HG02885 (cell line): Measurements from ENCODE around the gene GRM7.
A peak's percentile ranks its signal among the peaks of the same experiment; 100 is the strongest.

Experiments used
- ATAC-seq: cut with Tn5 transposase; IDR thresholded peaks from one replicate; pipeline ENCODE4 v1.9.1; 2021; ENCODE audit warnings: mild to moderate bottlenecking; ENCODE audit not compliant: unreplicated experiment, poor library complexity

Gene GRM7

DNA sequence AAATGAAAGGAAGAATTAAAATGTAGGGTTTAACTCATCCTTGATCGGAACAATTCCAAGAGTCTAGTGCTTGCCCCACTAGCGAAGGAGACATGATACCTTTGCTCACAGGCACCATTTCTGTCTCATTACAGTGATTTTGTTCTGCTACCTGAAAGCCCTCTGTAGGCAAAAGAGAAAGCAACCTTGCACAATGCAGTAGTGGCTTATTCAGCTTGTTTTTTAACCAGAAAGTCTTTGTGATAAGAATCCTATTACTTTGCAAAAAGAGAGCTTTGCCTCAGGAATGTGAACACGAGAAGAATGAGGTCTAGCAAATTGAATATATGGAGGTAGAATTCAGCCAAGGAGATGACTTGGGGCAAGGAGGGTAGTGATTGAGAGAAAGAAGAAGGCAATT, 684.4 kb downstream of the GRM7 start:
- ATAC-seq = no peak

DNA sequence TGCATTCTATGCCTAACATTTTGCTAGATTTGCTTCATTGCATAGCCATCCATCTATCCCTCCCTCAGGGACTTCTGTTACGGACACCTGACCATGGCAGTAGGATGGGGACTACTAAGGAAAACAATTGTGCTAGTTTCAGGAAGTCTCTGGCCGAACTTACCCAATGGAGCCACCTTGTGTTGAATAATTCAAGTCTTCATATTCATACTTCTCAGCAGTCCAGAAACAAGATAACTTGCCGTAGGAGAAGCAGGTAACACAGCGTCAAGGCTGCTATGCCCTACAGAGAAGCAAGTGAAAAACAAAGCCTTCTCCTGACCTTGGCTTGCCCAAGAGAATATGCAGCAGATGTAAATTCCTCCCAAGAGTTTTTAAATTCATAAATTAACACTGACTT, 685.3 kb downstream of the GRM7 start:
- no peak for ATAC-seq

DNA sequence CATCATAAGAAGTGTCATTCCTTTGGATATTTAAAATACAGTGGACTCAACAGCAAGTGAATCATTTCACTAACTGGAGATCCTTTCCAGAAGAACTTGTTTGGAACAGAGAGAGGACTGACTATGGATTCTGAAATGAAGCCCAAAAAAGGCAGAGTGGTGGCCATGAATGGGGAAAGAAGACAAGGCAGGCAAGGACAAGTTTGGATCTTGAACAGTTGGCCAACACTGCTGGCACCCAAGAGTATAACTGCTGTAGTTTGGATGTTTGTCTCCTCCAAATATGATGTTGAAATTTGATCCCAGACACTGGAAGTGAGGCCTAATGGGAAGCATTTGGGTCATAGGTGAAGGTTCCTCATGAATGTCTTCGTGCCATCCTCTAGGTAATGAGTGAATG, 686.9 kb downstream of the GRM7 start:
- no peak for ATAC-seq

DNA sequence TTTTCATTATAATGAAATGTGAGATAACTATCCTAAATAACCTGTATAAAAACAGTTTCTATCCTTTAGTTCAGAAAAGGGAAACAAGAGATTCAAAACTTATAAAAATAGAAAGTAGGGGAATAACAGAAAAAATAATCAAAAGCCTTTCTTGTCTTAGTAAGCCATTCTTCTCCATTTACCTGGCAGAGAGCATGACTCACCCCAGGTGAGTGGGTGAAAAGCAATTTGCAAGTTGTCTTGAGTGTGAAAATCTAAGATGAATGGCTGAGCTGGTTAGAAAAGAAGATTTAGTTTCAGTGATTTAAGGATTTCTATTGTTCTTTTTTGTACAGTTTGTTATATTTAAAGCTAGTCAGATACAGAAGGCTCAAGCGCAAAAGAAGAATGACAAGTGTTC, 702.0 kb downstream of the GRM7 start:
- ATAC-seq = no peak

DNA sequence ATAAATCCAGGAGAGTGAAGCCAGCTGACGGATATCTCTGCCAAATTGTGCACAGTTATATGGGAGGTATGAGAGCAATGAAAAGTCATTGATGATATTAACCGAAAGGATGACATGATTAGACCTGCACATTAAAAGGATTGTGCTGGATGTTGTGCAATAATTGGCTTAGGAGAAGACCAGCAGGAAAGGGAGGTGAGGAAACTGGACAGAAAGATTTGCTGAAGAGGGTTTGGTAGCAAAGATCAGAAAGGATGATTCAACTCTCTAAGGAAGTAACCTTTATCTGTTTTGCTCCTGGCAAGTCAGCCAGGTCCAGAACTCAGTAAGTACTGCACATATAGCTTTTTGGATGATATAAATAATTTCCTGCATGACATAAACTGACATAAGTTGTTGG, 704.7 kb downstream of the GRM7 start:
- no peak for ATAC-seq

DNA sequence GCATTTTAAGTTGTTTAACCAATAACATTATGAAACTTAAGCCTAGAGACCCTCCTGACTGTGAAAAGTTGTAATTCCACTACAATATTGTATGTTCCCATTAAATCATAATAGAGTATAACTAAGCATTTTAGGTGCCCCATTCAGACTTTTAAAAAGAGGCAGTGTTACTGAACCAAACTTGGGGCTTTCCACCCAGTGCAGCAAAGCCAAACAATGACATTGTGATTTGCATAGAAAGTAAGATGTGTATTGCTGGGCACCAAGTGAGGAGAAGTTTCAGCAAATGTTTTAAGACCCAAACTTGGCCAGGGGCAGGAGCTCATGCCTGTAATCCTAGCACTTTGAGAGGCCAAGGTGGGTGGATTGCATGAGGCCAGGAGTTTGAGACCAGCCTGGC, 706.2 kb downstream of the GRM7 start:
- ATAC-seq = peak; percentile 46

DNA sequence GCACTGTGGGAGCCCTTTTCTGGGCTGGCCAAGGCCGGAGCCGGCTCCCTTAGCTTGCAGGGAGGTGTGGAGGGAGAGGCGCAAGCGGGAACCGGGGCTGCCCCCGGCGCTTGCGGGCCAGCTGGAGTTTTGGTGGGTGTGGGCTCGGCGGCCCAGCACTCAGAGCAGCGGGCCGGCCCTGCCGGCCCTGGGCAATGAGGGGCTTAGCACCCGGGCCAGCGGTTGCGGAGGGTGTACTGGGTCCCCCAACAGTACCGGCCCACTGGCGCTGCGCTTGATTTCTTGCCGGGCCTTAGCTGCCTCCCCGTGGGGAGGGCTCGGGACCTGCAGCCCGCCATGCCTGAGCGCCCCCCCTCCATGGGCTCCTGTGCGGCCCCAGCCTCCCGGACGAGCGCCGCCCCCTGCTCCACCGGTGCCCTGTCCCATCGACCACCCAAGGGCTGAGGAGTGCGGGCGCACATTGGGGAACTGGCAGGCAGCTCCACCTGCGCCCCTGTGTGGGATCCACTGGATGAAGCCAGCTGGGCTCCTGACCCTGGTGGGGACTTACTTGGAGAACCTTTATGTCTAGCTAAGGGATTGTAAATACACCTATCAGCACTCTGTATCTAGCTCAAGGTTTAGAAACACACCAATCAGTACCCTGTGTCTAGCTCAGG, 707.7 kb downstream of the GRM7 start:
- ATAC-seq = no peak

DNA sequence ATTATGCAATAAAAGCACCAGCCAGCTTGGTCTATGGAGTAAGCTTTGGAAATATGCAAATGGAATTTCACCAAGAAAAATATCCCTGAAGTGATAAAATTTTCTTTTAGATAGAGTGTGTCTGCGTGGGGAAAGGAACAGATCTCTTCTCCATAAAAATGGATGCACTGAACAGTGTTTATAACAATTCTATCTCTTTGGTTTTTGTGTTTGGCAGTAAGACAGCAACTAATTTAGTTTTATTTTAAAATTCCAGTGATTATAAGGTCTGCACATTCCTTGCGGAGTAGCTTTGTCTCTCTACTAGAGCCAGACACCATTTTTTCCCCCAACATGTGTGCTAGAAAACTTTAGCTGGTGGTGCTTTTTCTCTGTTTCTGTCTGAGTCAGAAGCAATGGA, 712.4 kb downstream of the GRM7 start:
- no peak for ATAC-seq

DNA sequence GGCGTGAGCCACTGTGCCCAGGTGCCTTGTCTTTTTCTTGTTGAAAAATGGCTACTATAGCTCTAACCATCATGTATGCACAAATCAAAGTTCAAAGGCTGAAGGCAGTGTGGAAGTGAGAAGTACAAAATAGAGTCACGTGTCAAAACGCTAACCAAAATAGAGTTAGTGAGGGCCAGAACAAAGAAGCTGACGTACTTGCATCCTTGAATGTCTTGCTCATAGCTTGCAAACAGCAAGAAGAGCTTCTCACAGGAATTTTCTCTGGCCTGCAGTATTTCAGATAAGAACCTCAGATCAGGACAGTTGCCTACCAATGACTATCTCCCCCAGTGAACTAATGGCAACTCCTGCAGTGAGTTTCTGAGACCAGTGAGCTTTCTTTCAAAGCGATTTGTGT, 713.5 kb downstream of the GRM7 start:
- ATAC-seq = no peak

DNA sequence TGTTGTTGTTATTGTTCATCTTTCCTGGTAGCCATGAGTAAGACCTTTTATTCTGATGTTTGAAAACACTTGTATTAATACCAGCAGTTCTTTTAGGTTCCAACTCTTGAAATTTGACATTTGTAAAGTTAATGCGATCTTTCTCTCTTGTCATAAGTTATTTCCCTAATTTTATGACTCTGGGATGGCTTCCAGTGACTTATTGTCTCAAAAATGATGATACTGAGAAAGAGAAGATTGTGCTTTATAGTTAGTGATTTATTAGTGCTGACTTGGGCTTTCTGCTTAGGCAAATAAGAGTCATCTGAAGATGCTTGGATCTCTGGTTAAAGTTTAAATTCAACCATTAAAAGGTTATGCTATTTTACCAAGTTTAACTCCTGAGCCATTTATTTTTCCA, 715.2 kb downstream of the GRM7 start:
- no peak for ATAC-seq

DNA sequence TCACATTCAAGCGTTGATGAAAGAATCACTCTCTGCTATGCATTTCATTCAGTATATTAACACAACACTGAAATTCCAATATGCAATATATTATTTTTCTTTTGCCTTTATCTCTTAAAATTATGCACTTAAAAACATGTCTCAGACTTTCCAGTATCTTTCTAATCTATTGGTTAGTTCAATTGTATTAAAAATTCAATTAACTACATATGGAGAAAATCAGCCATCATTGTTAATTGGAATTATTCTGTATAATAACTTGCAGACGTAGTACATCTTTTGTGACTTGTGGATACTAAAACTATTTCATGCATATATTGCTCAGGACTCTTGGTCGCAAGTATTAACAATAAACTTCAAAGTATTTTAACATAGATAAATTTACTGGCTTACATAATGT, 715.6 kb downstream of the GRM7 start:
- ATAC-seq = no peak

DNA sequence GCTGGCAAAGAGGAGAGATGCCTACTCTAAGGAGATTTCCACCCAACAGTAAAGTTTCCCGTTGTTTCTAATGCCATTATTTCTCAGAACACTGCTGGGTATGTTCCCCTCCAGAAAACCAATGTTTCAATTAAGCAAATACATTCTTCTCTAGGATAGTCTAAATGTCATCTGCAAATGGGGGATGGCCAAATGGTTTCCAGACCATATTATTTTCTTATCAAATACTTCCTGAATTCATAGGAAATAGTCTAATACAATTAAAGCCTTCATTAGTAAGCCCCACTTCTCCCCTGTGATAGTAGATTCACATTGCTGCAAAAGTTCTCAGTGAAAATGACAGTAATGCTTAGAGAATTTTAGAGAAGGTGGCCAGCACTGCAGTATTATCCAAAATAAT, 716.6 kb downstream of the GRM7 start:
- ATAC-seq = no peak

DNA sequence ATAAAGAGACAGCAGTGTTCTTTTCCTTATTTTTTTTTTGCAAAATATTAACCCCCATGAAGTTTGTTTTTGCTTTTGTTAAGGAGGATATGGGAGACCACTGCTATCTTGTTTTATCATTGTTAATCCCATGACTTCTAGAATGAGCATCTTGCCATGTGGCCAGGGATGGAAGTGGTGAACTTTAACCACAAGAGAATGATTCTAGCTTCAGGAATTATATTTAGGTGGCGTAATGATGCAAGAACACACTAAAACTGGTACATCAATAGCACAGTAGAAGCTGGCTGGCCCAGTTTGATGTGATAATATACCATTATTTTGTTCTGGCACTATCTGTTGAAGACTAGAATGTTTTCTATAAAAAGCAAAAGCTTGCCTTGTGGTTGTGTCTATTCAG, 720.9 kb downstream of the GRM7 start:
- ATAC-seq = no peak

DNA sequence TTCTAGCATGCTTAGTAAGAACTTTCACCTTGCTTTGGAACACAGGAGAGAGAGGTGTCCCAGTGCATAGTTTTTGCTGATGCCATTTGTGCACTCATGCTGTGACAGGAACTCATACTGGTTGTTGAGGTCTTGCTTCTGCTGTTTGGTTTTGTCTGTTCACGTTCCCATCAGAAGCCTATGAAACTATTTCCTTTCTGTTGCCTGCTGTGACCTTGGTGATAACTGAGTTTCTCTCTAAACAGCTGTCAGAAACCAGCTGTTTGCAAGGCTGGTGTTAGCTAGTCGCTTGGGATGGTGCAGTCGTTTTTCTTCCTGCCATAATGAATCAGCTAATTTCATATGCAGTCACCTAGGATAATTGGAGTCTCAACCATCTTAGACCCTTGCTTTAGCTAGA, 724.1 kb downstream of the GRM7 start:
- ATAC-seq = no peak

DNA sequence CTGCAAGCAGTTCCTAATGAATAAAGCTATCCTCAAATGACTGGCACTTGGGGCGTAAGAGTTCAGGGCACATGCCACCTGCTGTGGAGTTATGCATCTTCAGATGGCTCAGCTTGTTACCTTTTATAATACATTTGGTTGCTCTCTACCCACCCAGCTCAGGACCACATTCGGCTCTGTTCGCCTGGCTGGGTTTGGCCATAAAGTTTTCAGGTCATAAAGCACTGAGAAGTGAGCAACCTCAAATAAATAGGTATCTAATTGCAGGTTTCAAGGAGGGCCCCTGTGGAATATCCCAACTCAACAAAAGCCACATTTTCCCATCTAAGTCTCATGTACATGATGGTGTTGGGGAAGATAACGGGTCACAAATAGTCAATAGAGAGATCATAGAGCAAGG, 727.3 kb downstream of the GRM7 start:
- ATAC-seq = no peak

DNA sequence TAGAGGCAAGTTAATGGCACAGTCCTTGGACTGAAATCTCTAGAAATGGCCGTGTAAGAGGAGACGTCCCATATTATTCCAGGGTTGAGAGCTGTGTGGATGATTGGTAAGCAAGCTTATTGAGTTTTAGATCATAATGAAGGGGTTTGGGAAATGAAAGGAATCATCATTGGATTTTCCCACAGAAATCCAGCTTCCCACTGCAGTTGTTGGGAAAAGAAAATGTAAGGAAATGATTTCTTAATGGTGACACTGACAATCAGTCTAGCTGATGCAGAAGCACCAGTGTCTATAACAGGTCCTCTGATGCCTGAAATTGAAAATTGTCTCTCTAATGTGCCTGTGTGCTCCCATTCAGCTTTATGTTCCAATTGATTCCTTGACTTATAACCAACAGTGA, 728.6 kb downstream of the GRM7 start:
- no peak for ATAC-seq

DNA sequence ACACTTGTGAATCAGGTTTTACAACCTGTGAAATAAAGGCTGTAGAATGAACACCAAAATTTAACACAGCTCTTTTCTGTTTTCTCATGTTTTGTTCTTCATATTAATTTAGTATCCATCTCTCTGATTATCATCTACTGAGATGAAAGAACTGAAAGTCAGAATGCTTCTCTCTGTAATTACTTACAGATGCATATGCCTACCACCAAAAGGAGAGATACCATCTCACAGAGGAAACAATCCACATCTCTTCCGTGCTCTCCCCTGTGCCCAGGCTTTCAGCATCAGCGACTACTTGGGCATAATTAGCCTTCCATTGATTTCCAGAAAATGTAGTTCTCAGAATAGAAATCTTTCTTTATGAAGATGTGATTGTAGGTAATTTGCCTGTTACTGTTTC, 741.4 kb downstream of the GRM7 start:
- ATAC-seq = no peak

DNA sequence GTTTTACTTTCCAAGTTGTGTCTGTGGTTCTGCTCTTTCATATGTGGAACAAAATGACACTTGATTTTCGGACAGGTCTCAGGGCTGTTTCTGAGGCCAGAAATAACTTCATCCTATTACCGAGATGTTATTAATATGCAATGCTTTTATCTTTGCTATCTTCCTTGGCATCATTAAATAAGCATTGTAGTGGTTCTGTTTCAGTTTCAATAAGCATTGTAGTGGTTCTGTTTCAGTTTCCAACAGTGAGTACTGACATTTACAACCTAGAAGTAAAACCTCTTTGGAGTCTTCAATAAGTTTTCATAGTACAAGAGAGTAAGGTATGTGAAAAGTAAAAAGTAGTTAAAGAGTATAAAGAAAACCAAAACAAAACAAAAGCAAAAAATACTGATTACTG, 746.2 kb downstream of the GRM7 start:
- no peak for ATAC-seq

DNA sequence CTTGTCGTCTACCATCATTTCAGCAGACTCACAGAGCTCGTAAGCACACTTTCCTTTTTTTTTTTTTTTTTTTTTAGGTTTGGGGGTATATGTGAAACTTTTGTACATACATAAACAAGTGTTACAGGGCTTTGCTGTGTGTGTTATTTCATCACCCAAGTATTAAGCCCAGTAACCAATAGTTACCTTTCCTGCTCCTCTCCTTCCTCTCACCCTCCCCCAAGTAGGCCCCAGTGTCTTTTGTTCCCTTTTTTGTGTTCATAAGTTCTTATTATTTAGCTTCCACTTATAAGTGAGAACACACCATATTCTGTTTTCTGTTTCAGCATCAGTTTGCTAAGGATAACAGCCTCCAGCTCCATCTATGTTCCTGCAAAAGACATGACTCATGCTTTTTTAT, 746.8 kb downstream of the GRM7 start:
- no peak for ATAC-seq

DNA sequence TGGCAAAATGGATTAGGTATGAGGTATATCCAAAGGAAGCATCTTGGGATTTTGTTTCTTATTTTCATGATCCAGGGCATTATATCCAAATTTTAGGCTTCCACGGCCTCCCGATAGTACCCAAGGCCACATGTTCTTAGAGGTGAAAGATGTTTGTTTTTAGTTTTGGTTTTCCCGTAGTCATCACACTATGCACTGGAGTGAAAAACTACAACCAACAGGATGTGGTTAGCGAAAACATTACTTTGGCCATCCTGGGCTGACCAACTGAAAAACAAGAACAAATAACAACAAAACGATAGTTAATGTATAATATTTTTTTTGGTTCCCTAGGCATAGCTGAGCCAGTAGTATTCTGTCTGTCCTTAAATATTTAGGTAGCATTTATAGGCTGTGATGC, 749.7 kb downstream of the GRM7 start:
- no peak for ATAC-seq

DNA sequence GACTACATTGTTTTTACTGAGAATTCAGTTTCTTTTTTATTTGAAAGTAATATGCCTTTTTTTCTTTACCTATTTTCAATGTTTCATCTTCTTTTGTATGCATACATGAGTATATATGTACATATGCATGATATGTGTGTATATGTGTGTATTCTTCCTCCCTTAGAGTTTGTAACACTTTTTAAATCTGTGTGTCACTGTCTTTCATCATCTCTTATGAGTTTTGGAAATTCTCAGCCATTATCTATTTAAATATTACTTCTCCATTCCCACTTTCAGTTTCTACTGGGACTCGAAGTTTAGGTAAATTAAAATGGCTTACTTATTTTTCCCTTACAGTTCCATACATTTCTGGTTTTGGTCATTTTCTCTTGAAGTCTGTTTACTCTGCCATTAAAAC, 754.1 kb downstream of the GRM7 start:
- no peak for ATAC-seq

DNA sequence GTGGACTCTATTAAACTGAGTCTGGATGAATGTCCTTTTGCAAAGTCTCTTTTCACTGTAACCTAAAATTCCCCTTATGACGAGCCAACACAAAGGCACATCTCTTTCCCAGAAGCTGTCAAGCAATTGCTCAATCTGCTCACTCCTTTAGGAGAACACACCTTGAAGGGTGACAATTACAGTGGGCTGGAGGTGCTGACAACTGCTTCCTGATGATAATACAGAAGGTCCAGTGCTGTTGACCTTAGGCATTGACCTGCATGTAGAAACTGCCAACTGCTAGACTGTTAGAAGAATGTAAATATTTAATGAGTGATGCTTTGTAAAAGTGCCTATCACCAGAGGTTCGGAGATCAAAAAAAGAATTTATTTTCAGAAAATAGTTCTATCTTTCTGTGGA, 757.7 kb downstream of the GRM7 start:
- ATAC-seq = no peak

DNA sequence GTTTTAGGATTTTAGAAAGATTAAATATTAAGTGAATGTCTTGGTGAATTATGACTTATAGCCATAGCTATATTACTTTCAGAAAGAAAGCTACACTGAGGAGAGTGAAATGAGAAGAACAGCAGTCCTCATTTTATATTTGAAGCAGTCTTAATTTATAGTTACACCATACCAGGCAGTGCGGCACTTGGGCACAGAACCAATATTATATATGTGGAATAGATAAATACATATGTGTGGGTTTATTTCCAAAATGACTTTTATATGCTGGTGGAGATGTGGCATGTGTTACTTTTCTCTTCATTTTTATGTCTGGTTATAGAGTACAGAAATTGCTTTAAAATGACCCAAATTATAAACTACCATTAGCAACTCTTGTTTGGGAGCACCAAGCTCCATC, 759.5 kb downstream of the GRM7 start:
- no peak for ATAC-seq
